G401 (cell line): Measurements from ENCODE around the gene DMBX1. TPM values are rescaled to one million over a fixed set of nuclear protein-coding genes. Genes with fewer than 3 reads are reported as not detected.

ENCODE experiments used
- DNase-seq: peaks from one replicate; pipeline ENCODE4 v3.0.0-alpha.2; 2015; ENCODE audit warnings: low spot score
- in situ Hi-C: cut with HindIII; loops from 2 replicates; pipeline ENCODE4 v1.10.0; 2016; ENCODE audit warnings: low sequenced_read_pairs, mixed read lengths
- total RNA-seq: library from RNA; depleted of rRNA; stranded (reverse); fragments of >200 nt; shearing (Covaris generic); gene quantifications from 2 replicates; pipeline ENCODE4 v1.2.3, GENCODE V29; 2014

DMBX1 gene
- total RNA-seq, 1 experiment from 2014 or later: 0.20 TPM

DNA sequence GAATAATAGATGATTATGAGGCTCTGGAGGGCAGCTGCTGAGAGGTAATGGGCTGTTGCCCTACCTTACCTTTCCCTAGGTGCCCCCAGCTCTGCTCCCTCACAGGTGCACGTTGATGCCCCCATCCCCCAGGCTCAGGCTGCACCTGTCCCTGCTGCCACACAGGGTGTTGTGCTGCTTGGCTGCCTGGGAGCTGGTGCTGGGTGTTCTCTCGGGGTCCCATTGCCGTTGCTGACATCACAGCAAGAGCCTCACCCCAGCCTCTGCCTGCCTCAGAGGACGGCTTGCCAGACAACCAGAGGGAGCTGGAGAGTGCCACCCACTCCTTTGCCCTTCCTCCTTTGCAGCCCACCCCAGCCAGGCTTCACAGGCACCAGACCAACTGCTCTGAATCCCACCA, 31.4 kb upstream of the DMBX1 start:
- no peak for DNase-seq
- in situ Hi-C loops: no loop called here

DNA sequence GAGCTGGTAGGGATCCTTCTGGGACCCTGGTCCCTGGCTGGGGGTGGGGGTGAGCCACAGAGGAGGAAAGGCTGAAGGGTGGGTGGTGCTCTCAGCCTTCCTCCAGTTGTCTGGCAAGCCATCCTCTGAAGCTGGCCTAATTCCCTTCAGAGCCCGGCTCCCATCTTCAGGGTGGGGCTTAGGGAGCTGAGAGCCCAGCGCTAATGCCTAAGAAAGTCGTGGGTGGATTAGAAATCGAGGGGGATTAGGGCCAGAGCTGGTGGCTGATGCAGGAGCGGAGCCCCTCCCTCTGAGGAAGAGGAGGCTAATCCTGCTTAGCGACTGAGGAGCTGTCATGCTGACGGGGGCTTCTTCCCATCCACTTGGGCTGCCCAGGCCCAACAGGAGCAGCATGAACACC, 30.8 kb upstream of the DMBX1 start:
- in situ Hi-C loops: no loop called here
- DNase-seq: no peak

DNA sequence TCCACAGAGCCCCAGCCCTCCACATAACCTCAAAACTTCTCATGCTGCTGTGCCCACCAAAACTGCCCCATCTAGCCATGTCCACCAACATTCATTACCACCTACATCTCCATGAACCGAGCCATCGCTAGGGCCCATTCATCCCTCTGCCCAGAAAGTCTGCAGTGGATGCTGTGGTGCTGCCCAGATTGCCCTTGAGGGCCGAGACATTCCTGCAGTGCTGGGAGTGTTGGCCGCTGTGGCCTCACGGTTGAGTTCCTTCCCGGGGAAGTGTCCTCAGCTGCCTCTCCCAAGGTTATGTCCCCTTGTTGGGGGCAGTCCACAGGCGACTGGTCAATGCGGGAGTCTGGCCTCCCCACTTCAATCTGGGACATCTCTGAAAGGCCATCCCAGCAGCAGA, 30.3 kb upstream of the DMBX1 start:
- in situ Hi-C loops: no loop called here

DNA sequence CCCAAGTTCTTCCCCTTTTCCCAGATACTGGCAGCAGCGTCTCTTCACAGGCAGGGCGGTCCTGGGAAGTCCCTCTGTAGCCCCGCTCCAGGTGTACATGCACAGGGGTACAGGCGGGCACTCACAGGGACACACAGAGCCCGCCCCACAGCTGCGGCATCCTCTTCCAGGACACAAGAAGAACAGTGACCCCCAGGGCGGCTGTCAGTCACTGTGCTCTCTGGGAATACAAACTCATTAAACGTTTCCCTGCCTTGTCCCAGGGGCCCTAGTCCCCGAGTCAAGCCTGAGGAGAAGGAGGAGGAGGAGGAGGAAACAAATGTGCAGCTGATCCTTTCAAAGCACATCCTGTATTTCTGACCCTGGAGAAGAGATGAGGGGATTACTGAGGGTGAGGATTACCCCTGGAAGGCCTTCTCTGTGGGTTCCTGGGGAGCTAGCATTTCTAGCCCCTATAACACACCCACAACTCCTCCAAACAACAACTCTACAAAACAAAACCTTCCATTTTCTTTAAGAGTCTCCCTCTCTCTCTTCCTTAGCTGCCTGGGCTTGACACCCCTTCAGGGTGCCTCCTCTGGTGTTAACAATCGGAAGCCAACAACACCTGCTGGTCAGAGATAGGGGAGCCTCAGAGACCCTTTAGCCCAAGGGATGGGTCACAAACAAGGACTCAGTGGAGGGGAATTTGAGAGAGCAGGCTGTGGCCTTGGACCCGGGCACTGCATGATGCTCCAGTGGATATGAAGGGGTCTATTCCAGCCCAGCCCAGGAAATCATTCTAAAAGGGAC, 28.4 kb upstream of the DMBX1 start:
- in situ Hi-C loops: no loop called here

More for the DNA sequence above, 30.3 kb upstream of the DMBX1 start:
- DNase-seq: no peak

DNA sequence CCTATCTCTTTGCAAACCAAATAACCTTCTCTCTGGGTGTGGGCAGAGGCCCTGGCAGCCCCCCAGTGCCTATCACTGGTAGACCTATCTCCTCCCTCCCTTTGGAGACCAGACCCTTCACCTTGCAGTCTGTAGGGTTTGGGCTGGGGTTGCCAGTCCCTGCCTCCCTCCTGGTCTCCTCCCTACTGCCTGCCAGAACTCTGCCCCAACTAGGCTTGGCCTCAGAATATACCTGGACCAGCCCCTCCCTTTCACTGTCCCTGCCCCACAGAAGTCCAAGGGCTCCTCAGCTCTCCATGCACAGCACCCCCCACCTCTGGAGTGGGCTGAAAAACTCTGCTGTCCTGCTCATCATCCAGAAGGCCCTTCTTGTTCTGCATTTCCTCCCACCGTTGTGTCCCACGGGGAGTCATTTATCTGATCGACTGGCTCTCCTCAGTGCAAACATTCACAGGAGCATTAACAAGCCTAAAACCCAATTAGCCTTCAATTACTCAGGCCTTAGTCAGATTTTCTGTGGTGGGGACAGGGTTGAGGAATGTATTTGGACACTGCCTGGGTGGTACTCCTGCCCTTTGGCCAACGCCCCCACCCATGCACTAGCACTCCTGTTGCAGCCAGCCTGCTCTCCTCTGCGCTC, 27.7 kb upstream of the DMBX1 start:
- in situ Hi-C loops: no loop called here
- DNase-seq: no peak

More for the DNA sequence above, 28.4 kb upstream of the DMBX1 start:
- no peak for DNase-seq

DNA sequence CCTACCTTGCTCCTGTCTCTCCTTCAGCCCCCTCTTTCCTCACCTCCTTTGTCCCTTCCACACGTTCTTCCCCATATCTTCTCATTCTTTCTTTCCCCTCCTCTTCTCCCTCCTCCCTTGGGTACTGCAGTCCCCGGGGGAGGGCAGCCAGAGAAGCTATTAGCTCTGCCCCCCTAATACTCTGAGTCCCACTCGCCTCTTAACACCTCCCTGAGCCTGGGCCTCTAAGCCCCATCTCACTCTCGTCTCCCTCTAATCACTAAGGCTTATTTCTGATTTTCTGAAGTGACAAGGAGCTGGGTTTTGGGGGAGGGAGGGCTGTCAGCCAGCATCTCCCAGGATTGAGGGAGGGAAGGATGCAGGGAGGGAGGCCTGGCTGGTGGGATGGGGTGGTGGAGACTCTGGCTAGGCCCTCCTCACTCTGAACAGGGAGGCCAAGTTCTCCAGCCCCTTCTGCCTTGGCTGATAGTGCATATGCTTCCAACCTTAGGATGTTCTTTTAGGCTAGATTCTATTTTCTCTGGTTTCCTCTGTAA, 25.6 kb upstream of the DMBX1 start:
- in situ Hi-C loops: no loop called here
- DNase-seq: no peak

DNA sequence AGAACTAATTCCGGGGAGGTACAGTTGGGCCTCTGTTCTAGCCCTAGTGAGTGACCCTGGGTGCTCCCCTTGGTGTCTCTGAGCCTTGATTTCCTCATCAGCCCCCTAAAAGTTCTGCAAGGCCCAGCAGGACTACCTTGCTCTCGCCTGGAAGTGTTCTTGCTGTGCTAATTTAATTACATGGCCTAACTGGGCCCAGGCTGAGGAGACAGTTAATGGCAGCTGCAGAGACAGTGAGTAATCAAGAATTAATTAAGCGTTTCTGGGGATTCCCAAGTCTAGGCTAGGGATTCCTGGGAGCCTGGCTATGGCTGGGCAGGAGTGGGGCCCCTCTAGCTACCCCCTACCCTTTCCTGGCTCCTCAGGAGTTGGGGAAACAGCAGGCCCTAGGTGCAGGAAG, 24.7 kb upstream of the DMBX1 start:
- no peak for DNase-seq
- in situ Hi-C loops: no loop called here

DNA sequence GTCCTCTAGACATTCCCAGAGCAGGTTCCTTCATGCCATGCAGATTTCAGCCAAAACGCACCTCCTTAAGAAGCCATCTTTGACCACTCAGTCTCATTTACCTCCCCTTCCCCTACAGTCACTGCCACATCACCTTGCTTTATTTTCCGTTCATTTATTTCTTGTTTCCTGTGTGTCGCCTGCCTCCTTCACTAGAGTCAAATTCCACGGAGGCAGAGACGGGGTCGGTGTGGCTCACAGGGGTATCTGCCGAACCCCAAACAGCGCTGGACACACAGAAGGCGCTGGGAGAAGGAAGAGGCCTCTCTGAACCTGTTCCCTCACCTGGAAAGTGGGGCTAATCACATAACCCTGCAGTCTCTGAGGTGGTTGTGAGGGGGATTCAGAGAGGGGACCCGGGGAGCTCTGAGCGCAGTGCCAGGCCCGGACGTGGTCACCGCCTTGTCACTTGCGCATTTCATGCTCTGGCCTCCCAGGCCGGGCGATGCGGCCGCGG, 23.6 kb upstream of the DMBX1 start:
- DNase-seq: peak; percentile 16
- in situ Hi-C loops: no loop called here

DNA sequence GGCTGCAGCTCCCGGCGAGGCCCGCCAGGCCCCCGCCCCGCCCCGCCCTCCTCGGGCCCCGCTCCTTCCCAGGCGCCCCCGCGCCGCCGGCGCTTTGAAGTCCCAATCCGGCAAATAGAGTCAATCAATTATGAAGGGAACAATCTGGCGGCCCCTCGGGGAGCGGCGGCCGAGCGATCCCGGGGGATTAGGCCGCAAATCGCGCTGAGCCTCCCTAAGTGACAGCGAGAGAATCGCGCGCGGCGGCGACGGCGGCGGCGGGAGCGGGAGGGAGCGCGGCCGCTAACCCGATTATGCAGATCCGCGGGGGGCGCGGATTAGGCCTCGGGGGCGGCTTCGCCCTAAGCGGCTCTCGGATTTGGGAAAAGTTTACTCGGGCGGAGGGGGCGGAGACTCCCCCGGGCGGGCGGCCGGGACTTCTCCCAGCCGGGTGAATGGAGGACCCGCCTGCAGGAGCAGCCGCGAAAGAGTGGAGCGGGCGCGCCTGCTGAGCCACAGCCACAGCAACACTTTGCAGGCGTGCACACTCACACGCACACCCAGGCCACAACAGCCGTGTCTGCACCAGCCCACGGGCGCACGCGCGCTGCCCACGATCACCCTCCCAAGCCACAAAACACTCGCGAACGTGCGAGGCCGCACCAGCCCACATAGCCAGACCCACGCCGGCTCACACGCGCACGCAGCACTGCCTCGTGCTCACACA, 23.0 kb upstream of the DMBX1 start:
- in situ Hi-C loops: no loop called here
- peak; percentile 41 for DNase-seq

DNA sequence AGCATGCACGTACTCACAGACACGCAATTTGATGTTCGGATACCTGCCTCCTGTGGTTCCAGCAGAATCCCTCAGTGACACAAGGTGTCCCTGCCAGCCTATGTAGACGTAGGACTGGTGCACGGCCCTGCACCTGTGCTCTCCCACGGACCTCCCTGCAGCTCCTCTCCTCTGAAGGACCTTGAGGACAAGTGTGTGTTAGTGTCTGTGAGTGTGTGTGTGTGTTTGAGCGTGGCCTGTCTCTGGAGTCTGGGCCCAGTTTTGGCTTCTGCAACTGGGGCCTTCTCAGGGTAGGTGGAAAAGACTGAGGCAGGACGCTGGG, 22.5 kb upstream of the DMBX1 start:
- no peak for DNase-seq
- in situ Hi-C loops: no loop called here

DNA sequence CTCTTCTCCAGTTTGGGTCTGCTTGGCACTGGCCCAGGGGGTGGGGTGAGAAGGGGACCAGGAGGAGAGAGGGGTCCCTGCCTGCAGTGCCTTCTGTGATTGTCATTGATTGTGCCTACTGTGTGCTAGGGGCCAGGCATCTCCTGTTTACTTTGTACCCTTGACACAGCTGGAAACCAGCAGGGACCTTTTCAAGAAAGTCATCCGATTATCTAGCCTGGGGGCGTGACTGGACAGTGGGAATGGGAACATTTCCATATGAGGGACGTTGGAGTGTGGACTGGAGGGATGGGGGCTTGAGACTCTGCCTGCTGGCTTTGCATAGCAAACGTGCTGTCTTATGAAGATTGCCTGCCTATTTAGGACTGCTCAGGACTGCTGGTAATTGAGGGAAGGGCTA, 19.8 kb upstream of the DMBX1 start:
- no peak for DNase-seq
- in situ Hi-C loops: no loop called here

DNA sequence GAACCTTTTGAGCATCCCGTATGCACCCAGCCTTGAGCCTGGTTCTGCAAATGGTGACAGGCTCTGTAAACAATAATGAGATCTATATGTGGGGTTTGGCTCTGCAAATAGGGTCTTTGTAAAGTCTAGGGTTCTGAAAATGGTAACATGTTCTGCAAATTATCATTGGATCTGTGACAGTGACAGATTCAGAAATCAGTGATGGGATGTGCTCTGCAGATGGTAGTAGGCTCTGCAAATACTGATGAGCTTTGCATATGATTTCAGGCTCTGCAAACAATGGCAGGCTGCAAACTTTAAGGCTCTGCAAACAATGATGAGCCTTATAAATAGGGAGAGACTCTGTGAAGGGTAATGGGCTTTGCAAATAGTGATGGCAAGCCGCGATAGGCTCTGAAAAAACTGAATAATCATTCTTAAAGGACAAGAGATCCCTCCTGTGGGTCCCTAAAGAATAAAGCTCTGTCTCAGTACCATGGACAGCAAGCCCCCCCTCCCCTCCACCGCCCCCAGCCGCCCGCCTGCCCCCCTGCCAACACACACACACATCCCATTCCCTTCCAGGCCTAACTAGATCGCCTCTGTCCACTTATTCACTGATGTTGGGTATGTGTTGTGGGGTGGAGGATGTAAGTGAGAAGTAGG, 17.7 kb upstream of the DMBX1 start:
- in situ Hi-C loops: no loop called here
- no peak for DNase-seq

DNA sequence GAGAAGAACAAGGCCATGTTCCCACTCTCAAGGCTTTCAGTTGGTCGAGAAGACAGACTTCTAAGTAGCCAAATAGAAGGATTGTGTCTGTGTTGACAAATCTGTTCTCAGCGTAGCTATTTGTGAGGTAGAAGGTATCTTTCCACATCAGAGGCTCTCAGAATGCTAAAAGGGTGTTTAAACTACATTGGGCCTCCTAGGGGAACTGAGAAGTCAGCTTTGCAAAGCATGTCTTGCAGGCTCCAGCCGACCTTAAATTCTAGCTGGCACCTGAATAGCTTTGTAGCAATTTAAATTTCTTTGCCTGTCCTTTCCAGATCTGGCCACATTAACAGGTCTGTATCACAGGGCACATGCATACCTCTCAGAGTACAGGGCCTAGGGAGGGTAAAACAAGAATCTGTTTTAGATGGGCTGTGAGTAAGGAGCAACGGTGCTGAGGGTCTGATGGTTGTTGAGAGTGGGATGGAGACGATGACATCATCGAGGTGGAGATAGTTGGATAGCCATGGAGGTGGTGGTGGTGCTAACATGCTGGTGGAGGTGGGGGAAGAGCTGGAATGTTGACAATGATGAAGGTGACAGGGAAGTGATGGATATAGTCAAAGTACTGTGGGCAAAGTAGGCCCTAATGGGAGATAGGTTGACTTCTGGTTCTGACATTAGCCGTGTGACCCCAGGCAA, 17.0 kb upstream of the DMBX1 start:
- no peak for DNase-seq
- in situ Hi-C loops: no loop called here

DNA sequence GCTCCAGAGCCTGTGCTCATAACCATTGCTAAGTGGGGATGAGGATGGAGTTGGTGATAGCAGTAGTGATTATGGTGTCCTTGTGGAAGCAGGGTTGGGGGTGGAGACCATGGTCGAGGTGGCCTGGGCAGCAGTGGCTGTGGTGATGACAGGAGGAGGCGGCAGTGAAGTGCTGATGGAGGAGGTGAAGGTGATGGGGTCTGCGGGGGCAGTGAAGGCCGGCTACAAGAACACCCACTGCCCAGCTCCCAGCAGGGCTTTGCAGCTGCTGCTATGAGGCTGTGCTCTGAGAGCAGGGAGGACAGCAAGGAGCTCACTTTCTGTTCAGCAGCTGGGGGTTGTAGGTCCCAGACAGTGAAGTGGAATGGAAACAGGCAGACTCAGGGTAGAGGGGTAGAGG, 15.6 kb upstream of the DMBX1 start:
- DNase-seq: no peak
- in situ Hi-C loops: no loop called here

DNA sequence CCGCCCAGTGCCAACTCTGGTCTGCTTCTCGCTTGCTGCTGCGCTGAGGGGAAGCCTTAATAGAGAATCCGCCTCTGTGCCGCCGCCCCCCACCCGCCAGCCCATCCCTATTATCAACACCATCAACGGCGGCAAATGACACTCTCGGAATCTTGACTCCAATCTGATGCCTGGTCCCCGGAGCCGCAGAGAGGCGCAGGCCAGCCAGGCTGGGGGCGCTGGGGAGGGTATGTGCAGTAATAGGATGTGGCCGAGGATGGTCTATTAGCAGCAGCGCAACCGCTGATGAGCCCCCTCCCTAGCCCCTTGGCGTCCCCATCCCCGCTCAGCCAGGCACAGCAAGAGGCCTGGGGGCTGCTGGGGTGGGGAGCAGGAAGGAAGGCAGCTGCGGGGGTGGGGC, 15.1 kb upstream of the DMBX1 start:
- no peak for DNase-seq
- in situ Hi-C loops: no loop called here

DNA sequence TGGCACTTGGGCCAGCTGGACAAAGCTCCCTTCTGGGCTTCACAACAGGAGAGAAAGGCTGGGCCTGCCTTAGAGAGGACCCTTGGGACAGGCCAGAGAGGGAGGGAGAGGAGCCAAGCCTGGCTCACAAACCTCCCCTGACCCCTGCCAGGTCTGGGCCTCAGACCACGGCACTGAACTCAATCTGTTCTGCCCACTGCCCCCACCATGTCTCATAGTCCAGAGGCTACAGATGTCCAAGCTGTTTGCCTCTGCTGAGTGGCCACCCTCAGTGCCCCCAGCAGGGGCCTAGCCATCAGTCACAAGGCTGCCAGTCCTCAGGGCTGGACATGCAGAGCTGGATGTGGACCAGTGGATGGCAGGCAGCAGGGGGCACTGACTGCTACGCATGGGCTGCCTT, 13.0 kb upstream of the DMBX1 start:
- in situ Hi-C loops: no loop called here
- no peak for DNase-seq

DNA sequence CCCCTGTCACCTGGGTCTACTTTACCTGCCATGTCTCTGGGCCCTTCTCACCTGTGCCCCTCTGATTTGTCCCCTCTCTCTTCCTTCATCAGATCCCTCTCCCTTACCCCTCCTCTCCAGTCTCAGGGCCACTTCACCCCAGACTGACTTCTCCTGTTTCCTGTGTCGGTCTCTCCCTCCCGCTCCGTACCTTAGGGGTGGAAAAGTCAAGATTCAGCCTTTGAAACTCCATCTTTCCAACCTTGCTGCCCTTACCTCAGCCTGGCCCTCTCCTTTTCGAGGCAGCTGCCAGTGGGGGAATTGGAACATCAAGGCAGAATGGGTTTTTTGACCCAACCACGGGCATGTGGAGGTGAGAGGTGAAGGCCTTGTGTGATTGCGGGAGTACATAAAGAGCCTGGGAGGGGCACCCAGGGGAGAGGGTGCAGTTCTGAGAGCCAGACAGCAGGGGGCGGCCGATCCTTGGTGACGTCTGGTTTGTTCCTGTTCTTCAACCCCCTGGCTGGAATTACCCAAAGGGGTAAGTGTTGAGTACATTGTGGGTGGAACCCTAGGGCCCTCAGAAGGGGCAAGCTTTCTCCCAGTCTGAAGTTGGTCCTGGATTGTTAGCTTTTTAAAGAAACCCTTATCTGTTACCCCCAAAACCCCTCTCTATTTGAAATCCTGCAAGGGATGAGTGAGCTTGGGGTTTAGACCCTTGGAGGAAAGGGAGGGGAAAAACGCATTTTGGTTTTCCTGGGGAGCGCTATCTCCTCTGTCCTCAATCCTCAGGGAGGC, 12.3 kb upstream of the DMBX1 start:
- in situ Hi-C loops: no loop called here
- DNase-seq: peak; percentile 66

DNA sequence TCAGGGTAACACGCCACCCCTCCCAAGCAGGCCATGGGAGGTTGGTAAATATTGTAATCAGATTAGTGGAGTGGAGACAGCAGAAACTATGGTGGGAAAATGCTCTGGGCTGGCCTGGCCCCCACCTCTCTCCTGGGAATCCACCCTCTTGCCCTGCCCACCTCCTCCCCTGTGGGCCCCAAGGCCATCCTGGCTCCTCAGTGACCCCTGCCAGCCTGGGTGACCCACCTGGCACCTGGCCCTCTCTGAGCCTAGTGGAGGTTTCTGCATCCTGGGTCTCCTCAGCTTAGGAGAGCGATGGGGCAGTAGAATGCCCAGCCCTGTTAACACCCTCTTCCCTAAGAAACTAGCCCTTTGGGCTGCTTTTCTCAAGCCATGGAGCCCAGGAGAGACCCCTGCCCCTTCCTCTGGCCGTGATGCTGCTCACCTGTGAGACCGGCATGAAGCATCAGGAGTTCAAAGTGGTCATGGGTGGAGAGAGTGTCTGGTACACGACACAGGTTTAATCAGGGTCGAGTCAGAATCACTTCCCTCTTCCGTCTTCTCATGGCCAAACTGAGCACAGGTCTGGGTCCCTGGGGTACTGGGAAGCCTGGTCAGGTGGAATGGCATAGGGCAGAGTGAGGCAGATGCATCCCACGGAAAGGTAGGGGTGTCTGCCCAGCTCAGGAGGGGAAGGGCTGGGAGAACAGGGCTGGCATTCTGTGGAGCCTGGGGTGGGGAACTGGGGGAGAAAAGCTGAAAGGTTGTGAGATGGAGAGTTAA, 10.7 kb upstream of the DMBX1 start:
- in situ Hi-C loops: no loop called here
- no peak for DNase-seq
